ENCODE results near the gene FKBP5.
"Not testable (repeated sequence)": the region's sequence is repeated elsewhere in the genome, so short reads cannot be mapped to it uniquely, and the experiment has no call there.

Gene FKBP5

DNA sequence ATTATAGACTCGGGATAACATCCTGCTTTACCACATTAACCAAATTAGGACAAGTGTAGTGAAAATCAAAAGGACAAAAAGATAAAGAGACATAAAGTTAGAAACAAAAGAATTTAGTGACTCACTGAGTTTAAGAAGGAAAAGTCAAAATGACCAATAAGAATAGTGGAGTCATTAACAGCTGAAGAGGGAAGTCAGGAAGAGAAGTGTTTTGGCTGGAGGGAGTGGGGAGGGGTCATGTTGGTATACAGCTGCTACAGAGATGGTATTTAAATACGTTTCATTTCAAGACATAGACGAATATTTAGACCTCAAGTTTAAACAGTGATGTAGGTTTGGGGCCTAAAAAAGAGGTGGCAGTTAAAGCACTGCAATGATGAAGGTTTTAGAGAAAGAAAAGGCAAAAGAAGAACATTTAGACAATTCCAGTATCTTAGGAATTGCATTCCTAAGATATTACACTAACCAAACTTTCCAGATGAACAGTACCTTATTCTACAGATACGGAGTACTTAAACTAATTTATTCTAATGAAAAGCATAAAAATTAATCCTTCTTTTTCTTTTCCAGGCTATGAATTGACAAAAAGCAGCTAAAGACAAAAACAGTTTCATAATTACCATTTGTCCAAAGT, 10.6 kb downstream of the FKBP5 start:
- CTCF ChIA-PET, result interaction anchor here (0.6 kb wide), 2 partner anchors 70 to 274 kb away, joined by 3 to 6 read pairs; no protein-coding TSS in a partner anchor
- POLR2A ChIA-PET (ENCODE audit: low non-redundant PET), result no interaction called here

DNA sequence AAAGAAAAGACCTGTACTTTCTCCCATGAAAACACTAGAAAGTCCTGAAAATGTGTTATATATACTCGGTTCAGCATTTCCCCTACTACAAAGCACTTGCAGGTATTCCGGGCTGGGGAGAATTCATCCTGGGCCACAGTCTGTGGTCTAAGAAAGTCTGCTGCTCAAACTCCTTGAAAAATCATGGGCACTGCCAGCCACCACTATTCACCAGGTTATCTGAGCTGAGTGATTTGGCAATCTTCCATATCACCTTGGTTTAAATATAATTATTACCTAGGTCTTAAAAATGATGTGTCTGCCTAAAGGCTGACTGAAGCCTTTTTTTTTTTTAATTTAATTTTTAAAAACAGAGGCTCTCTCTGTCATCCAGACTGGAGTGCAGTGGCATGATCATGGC, 11.3 kb downstream of the FKBP5 start:
- POLR2A ChIA-PET (ENCODE audit: low non-redundant PET), result no interaction called here
- no peak for DNase-seq (ENCODE audit: low spot score)
- TF ChIP-seq CTCF (conservative IDR thresholded peaks at IDR 0.05; ENCODE audit: low read depth), result no peak
- CTCF ChIA-PET, result interaction anchor here (0.6 kb wide), 1 partner anchor 273 kb away, joined by 3 read pairs; no protein-coding TSS in a partner anchor
- H3K27ac ChIP-seq, result peak overlapping the region; percentile 57

More for the DNA sequence above, 10.6 kb downstream of the FKBP5 start:
- no peak for TF ChIP-seq CTCF (conservative IDR thresholded peaks at IDR 0.05; ENCODE audit: low read depth)
- peak overlapping the region; percentile 57 for H3K27ac ChIP-seq
- DNase-seq (ENCODE audit: low spot score), result no peak

- ChIA-PET POLR2A (ENCODE audit: low non-redundant PET) (no interaction called here), CTCF (interaction anchor here (0.6 kb wide), 1 partner anchor 83 kb away, joined by 4 read pairs; no protein-coding TSS in a partner anchor)
- no peak for TF ChIP-seq CTCF (conservative IDR thresholded peaks at IDR 0.05; ENCODE audit: low read depth)
- DNase-seq (ENCODE audit: low spot score), result no peak
- no peak overlapping the region for H3K27ac ChIP-seq
Observed at GRCh38 chr6:35675871-35676459, 12.8 kb downstream of the FKBP5 start.

DNA sequence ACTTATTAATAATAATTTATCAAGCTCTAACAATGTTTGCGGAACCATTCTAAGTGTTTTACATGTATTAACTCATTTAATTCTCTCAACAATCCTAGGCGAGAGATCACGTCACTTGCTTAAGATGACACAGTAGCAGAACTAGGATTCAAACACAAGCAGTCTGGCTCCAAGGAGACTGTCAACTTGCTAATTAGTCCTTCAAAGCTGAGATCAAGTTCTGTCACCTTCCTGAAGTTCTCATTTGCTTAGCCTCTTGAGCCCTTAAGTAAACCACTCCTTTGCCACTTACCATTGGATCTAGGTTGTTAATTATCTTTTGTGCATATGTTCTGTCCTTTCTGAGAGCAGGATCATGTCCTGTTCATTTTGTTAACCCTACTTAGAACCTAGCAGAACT, 14.1 kb downstream of the FKBP5 start:
- POLR2A ChIA-PET (ENCODE audit: low non-redundant PET), result no interaction called here
- no peak for TF ChIP-seq CTCF (conservative IDR thresholded peaks at IDR 0.05; ENCODE audit: low read depth)
- CTCF ChIA-PET, result interaction anchor here (0.8 kb wide), 1 partner anchor 17 kb away, joined by 3 read pairs; no protein-coding TSS in a partner anchor
- H3K27ac ChIP-seq, result no peak overlapping the region
- DNase-seq (ENCODE audit: low spot score), result no peak

- CTCF ChIA-PET, result interaction anchor here (0.6 to 0.8 kb wide), 2 partner anchors 17 to 443 kb away, joined by 3 read pairs; no protein-coding TSS in a partner anchor
- no peak overlapping the region for H3K27ac ChIP-seq
- POLR2A ChIA-PET (ENCODE audit: low non-redundant PET), result no interaction called here
- no peak for DNase-seq (ENCODE audit: low spot score)
- no peak for TF ChIP-seq CTCF (conservative IDR thresholded peaks at IDR 0.05; ENCODE audit: low read depth)
Observed at GRCh38 chr6:35673755-35674154, 15.0 kb downstream of the FKBP5 start.

- CTCF ChIA-PET, result interaction anchor here (0.6 kb wide), 1 partner anchor 442 kb away, joined by 3 read pairs; no protein-coding TSS in a partner anchor
- DNase-seq (ENCODE audit: low spot score); POLR2A ChIA-PET (ENCODE audit: low non-redundant PET): not testable (repeated sequence)
- peak overlapping the region; percentile 63 for H3K27ac ChIP-seq
Observed at GRCh38 chr6:35673284-35673666, 15.4 kb downstream of the FKBP5 start.

- DNase-seq (ENCODE audit: low spot score); POLR2A ChIA-PET (ENCODE audit: low non-redundant PET); CTCF ChIA-PET: not testable (repeated sequence)
- H3K27ac ChIP-seq, result peak overlapping the region; percentile 68
Observed at GRCh38 chr6:35670453-35670852, 18.3 kb downstream of the FKBP5 start.
